MM.1S (cell line): ENCODE measurements around the gene TBX1.
"Not testable (repeated sequence)": the region's sequence is repeated elsewhere in the genome, so short reads cannot be mapped to it uniquely, and the experiment has no call there.

ENCODE experiments used
- EZH2 ChIP-seq: fragments of 300-600 bp; sonication (generic); optimal IDR thresholded peaks from 2 replicates; pipeline ENCODE3; 2017; ENCODE audit warnings: low read depth, mild to moderate bottlenecking, antibody characterized with exemption, low read length, mixed read lengths
- TF ChIP-seq, protein P1 (sequence below): fragments of 300-600 bp; sonication (generic); IDR thresholded peaks from 2 replicates; pipeline ENCODE4 v1.5.1; 2016; ENCODE audit warnings: antibody characterized with exemption, low read length, mixed read lengths

DNA sequence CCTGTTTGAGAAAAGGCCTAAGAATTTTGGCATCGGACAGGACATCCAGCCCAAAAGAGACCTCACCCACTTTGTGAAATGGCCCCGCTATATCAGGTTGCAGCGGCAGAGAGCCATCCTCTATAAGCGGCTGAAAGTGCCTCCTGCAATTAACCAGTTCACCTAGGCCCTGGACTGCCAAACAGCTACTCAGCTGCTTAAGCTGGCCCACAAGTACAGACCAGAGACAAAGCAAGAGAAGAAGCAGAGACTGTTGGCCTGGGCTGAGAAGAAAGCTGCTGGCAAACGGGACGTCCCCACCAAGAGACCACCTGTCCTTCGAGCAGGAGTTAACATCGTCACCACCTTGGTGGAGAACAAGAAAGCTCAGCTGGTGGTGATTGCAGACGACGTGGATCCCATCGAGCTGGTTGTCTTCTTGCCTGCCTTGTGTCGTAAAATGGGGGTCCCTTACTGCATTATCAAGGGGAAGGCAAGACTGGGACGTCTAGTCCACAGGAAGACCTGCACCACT lies 31.9 kb downstream of the TBX1 start:
- TF ChIP-seq, protein P1, sequence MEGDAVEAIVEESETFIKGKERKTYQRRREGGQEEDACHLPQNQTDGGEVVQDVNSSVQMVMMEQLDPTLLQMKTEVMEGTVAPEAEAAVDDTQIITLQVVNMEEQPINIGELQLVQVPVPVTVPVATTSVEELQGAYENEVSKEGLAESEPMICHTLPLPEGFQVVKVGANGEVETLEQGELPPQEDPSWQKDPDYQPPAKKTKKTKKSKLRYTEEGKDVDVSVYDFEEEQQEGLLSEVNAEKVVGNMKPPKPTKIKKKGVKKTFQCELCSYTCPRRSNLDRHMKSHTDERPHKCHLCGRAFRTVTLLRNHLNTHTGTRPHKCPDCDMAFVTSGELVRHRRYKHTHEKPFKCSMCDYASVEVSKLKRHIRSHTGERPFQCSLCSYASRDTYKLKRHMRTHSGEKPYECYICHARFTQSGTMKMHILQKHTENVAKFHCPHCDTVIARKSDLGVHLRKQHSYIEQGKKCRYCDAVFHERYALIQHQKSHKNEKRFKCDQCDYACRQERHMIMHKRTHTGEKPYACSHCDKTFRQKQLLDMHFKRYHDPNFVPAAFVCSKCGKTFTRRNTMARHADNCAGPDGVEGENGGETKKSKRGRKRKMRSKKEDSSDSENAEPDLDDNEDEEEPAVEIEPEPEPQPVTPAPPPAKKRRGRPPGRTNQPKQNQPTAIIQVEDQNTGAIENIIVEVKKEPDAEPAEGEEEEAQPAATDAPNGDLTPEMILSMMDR, result not testable (repeated sequence)
- not testable (repeated sequence) for TF ChIP-seq EZH2
